Measurements from ENCODE around the gene DCDC2.

The DCDC2 gene

GRCh38 chr6:24334285-24334684 is 23.6 kb downstream of the DCDC2 start:
- no peak for DNase-seq (ENCODE audit: extremely low read depth, low read depth)
- TF ChIP-seq, protein P1, sequence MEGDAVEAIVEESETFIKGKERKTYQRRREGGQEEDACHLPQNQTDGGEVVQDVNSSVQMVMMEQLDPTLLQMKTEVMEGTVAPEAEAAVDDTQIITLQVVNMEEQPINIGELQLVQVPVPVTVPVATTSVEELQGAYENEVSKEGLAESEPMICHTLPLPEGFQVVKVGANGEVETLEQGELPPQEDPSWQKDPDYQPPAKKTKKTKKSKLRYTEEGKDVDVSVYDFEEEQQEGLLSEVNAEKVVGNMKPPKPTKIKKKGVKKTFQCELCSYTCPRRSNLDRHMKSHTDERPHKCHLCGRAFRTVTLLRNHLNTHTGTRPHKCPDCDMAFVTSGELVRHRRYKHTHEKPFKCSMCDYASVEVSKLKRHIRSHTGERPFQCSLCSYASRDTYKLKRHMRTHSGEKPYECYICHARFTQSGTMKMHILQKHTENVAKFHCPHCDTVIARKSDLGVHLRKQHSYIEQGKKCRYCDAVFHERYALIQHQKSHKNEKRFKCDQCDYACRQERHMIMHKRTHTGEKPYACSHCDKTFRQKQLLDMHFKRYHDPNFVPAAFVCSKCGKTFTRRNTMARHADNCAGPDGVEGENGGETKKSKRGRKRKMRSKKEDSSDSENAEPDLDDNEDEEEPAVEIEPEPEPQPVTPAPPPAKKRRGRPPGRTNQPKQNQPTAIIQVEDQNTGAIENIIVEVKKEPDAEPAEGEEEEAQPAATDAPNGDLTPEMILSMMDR (IDR thresholded peaks at IDR 0.05; ENCODE audit: low read depth, low read length, missing control alignments): no peak
- H3K4me3 ChIP-seq (replicated peaks; ENCODE audit: low read depth, low read length): no peak overlapping the region

GRCh38 chr6:24332317-24332716 is 25.5 kb downstream of the DCDC2 start:
- no peak for DNase-seq (ENCODE audit: extremely low read depth, low read depth)
- no peak overlapping the region for H3K4me3 ChIP-seq (replicated peaks; ENCODE audit: low read depth, low read length)

GRCh38 chr6:24330137-24330732 is 27.6 kb downstream of the DCDC2 start:
- H3K4me3 ChIP-seq (replicated peaks; ENCODE audit: low read depth, low read length): no peak overlapping the region
- DNase-seq (ENCODE audit: extremely low read depth, low read depth): no peak
- TF ChIP-seq, protein P1 (IDR thresholded peaks at IDR 0.05; ENCODE audit: low read depth, low read length, missing control alignments): no peak

More at GRCh38 chr6:24332317-24332716, 25.5 kb downstream of the DCDC2 start:
- TF ChIP-seq, protein P1 (IDR thresholded peaks at IDR 0.05; ENCODE audit: low read depth, low read length, missing control alignments): no peak

GRCh38 chr6:24329451-24329850 is 28.4 kb downstream of the DCDC2 start:
- H3K4me3 ChIP-seq (replicated peaks; ENCODE audit: low read depth, low read length): no peak overlapping the region
- DNase-seq (ENCODE audit: extremely low read depth, low read depth): no peak
- TF ChIP-seq, protein P1 (IDR thresholded peaks at IDR 0.05; ENCODE audit: low read depth, low read length, missing control alignments): no peak

DNA sequence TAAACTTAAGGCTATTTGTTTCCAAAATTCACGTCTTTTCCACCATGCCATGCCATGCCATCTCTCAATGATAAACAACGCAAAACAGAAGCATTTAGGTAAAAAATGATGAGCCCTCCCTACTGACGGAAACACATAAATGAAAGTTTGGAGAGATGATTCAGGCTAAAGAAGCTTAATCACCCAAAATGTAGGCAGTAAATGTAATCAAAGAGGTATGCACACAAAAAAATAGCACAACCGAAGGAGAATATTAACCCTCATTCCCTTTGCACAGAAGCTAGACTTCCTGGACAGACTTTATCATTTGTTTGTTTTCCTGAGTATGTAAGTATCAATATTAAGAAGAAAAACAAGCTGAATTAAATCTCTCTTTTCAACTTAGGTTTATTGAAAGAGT is 28.8 kb downstream of the DCDC2 start:
- H3K4me3 ChIP-seq (replicated peaks; ENCODE audit: low read depth, low read length): no peak overlapping the region
- TF ChIP-seq, protein P1 (IDR thresholded peaks at IDR 0.05; ENCODE audit: low read depth, low read length, missing control alignments): no peak
- no peak for DNase-seq (ENCODE audit: extremely low read depth, low read depth)

GRCh38 chr6:24327756-24328155 is 30.1 kb downstream of the DCDC2 start:
- TF ChIP-seq, protein P1 (IDR thresholded peaks at IDR 0.05; ENCODE audit: low read depth, low read length, missing control alignments): no peak
- DNase-seq (ENCODE audit: extremely low read depth, low read depth): no peak
- no peak overlapping the region for H3K4me3 ChIP-seq (replicated peaks; ENCODE audit: low read depth, low read length)

DNA sequence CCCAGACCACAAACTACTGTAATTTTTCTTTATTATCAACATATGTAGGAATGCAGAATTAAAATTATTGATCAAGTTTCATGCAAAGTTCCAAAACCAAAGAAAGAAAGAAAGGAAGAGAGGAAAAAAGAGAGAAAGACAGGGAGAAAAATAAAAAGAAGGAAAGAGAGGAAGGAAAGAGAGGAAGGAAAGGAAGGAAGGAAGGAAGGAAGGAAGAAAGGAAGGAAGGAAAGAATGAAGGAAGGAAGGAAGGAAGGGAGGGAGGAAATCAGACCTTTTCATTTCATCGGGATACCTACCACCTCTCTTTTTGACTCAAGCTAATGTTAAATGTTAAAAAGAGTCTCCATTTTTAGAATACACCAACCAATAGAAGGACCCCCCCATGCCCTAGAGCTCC is 31.9 kb downstream of the DCDC2 start:
- TF ChIP-seq, protein P1 (IDR thresholded peaks at IDR 0.05; ENCODE audit: low read depth, low read length, missing control alignments): no peak
- no peak overlapping the region for H3K4me3 ChIP-seq (replicated peaks; ENCODE audit: low read depth, low read length)
- no peak for DNase-seq (ENCODE audit: extremely low read depth, low read depth)
